Tracheal epithelial cell (primary cell): ENCODE measurements around the gene TP53. TPM values are rescaled to one million over a fixed set of nuclear protein-coding genes. Genes with fewer than 3 reads are reported as not detected.

Experiments
- total RNA-seq: library from RNA; depleted of rRNA; stranded (reverse); fragments of >200 nt; gene quantifications from 2 replicates; pipeline ENCODE4 v1.2.1, GENCODE V29; 2014

Gene TP53
- 15.8 and 23.1 TPM in 2 replicates for total RNA-seq

DNA sequence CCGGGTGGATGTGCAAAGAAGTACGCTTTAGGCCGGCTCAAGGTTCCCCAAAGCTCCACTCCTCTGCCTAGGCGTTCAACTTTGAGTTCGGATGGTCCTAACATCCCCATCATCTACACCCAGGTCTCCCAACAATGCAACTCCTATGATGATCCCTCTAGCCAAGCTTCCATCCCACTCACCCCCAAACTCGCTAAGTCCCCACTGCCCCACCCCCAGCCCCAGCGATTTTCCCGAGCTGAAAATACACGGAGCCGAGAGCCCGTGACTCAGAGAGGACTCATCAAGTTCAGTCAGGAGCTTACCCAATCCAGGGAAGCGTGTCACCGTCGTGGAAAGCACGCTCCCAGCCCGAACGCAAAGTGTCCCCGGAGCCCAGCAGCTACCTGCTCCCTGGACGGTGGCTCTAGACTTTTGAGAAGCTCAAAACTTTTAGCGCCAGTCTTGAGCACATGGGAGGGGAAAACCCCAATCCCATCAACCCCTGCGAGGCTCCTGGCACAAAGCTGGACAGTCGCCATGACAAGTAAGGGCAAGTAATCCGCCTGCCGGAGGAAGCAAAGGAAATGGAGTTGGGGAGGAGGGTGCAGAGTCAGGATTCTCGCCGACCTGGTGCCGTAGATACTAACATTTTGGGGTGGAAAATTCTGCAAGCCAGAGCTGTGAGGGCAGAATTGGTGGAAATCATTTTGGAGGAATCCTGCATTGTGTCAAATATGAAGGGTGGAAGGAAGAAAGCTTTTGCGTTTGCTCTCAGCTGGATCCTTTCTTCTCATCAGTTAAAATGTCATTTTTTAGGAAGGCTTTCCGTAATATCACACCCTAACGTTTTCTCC lies at the start of gene TP53:
Gene TP53, minus strand, starts transcription at position 419 of the 836 bp plus-strand sequence. CDS start 10,896 bp downstream, outside the sequence.

DNA sequence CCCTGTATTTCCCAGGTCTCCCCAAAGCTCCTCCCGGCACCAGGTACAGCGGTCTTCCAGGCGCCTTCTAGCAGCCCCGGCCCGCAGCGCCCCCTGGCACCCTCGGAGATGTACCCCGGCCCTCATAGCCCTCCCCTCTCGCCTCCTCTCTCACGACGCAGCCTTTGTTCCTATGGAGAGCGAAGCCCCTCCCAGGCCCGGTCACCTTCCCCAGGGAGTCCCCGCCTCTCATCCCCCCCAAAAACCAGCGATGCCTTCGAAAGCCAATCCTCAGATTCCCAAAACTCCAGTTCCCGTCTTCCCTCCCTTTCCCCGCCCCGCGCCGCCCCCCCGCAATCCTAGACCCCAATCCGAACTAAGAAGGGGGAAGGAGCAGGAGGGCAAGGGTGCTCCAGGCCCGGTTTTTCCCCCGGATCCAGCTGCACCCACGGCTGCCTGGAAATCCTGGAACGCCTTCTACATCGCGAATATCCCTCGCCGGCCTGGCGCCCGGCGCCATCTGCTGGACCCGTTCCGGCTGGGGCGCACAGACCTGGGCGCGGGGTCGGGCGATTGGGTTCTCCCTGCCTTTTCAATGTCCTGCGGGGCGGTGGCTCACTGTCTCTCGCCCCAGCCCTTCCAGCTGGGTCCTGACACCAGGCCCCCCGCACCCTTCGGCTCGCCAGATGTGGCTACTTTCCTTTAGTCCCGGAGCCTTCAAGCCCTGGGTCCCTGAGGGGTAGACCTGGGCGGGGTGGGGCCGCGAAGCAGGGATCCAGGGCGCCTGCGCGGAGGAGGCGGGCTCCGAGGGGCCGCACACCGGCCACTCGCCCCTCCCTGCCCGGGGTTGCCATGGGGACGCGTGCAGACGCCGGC lies 29.8 kb upstream of the TP53 start, which contains the start of gene DNAH2:
Gene DNAH2, plus strand, starts transcription at position 844 of the 855 bp plus-strand sequence. CDS start 1,991 bp downstream, outside the sequence.

DNA sequence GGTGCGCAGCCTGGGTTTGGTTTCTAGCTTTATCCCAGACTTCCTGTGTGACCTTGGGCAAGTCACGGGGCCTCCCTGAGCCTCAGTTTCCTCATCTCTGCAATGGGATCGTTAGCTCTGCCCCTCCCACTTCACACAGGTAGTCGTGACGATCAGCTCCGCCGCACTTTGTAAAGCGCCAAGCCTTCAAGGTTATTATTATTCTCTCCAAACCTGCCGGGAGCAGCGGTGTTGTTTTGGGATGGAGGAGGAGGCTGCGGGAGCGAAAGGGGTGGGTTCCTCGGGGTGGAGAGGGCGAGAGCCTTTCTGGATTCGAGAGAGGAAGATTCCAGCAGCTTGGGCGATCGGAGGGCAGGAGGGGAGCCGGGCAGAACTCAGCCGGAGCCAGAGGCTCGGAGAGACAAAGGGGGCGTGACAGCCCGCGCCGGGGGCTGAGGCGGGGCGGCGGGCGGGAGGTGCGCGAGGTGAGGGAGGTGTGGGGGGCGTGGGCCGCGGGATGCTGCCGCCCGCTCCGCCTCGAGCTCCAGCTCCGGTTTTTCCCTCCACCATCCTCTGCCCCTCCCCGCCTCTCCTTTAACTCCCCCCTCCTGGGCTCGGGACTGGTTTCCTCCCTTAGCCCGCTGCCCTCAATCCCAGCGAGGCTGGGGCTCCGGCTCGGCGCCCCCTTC lies 17.4 kb upstream of the TP53 start, which contains the start of gene EFNB3:
Gene EFNB3, plus strand, starts transcription at position 602 of the 668 bp plus-strand sequence. CDS start 397 bp downstream, outside the sequence.

DNA sequence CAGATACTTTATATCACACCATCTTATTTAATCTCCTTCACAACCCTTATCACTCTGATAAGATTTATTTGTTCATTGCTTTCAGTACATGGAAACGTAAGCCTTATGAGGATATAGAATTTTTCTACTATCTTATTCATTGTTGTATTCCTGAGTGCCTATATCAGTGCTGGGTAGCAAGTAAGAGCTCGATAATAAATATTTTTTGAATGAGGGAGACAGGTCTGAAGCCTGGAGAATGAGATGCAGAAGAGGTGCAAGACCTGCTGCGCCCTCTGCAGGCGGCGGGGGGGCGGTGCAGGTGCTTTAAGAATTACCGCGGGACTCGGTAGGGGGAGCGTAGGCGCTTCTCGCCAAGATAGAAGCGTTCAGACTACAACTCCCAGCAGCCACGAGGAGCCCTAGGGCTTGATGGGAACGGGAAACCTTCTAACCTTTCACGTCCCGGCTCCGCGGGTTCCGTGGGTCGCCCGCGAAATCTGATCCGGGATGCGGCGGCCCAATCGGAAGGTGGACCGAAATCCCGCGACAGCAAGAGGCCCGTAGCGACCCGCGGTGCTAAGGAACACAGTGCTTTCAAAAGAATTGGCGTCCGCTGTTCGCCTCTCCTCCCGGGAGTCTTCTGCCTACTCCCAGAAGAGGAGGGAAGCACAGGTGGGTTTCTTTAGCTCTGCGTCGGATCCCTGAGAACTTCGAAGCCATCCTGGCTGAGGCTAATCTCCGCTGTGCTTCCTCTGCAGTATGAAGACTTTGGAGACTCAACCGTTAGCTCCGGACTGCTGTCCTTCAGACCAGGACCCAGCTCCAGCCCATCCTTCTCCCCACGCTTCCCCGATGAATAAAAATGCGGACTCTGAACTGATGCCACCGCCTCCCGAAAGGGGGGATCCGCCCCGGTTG lies 868 bp upstream of the TP53 start, which contains the start of gene WRAP53:
Gene WRAP53, plus strand, starts transcription at position 570 of the 900 bp plus-strand sequence. Its CDS starts 172 bp downstream, at position 742.

DNA sequence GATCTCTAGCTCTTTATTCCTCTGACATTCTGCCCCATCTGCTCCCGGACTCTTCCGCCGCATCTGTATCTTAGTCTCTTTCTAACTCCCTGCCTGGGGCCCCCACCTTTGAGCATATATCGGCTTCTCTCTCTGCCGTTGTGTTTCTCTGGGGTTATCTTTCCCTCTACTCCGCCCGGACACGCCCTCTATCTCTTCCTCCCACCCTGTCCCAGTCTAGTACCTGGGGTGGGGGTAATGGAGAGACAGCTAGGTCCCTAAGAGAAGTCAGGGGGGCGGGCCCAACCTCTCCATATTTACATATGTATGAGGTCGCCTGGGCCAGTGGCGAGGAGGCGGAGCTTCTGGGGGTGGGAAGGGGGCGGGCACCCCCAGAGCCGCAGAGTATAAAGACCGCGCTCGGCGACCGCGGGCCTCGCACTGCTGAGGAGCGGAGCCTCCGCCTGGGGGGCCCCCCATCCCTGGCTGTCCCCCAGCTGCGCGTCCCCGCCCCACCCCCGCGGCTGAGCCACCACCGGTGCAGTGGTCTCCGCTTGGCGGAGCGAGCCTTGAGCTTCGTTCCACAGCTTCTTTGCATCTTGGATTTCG lies 36.7 kb downstream of the TP53 start, which contains the start of gene ATP1B2:
Gene ATP1B2, plus strand, starts transcription at position 418 of the 588 bp plus-strand sequence. CDS start 593 bp downstream, outside the sequence.

DNA sequence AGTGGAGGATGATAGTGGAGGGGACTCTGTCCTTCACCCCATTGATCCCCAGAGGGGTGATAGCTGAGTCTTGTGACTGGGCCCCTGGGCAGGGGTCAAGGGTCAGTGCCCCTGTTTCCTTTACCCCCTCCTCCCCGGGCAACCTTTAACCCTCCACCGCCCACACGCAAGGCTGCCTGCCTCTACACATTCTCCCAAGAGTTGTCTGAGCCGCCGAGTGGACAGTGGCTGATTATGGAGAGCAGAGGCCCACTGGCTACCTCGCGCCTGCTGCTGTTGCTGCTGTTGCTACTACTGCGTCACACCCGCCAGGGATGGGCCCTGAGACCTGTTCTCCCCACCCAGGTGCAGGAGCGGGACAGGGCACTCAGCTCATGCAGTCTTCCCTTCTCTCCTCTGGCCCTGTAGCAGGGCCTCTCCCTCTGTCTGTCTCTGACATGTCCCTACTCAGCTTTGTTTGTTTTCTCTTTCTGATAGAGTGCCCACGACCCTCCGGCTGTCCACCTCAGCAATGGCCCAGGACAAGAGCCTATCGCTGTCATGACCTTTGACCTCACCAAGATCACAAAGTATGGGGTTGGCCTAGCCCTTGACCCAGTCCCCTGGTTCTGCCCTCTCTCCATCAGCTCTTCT lies 57.2 kb downstream of the TP53 start, which contains the start of gene SHBG:
Gene SHBG, plus strand, starts transcription at position 197 of the 633 bp plus-strand sequence. Its CDS starts 38 bp downstream, at position 235.

DNA sequence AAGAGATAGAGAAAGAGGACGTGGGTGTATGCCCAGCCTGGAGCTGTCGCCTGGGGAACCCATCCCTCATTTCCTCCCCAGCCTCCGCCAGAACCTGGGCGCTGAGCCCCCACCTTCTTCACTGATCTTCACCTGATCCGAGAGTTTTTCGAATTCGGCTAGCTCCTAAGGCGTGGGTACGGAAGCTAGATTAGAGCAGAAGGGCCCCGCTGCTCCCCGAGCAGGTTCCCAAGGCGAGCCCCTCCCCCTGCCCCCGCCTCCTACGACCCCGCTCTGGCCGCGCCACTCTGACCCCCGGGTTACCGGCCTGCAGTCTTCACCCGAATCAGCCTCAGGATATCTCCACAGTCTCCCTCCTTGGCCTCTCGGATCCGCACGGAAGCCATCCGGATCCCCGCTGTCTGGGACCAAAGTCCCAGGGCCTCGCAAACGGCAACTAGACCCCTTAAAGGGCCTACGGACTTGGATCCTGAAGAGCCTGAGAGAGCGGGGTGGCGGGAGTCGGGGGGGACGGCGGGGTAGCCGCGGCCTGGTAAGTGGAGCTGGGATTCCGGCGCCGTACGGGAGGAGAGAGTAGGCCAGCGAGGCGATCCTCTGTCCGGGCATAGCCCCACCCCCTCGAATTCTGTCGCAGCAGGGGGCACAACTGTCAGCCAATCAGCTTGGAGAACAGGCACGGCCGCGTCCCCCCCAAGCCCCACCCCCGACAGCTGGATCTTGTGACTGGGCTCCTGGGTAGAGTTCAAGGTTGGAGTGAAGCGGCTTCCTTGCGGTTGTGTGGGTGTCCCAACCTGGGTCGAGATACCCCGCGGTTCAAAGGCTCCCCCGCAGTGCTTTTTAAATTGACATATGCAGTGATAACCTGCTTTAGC lies 59.8 kb downstream of the TP53 start, which contains the start of gene SAT2:
Gene SAT2, minus strand, starts transcription at position 572 of the 872 bp plus-strand sequence. Its CDS starts 186 bp downstream, at position 386.

Other genes with a start within 250 kb of the TP53 start
- gene FGF11, start 248.0 kb downstream of the TP53 start, total RNA-seq = 23.7 and 32.8 TPM in 2 replicates
- gene CHRNB1, start 242.4 kb downstream of the TP53 start, total RNA-seq = 6.2 and 8.7 TPM in 2 replicates
- gene ZBTB4, start 207.9 kb downstream of the TP53 start, total RNA-seq = 16.4 and 22.4 TPM in 2 replicates
- not detected in 2 replicates for gene SLC35G6, start 206.0 kb downstream of the TP53 start, total RNA-seq
- 40.7 and 46.7 TPM in 2 replicates for gene POLR2A, start 203.1 kb downstream of the TP53 start, total RNA-seq
- 2.2 and 4.0 TPM in 2 replicates for gene TNFSF12, start 138.4 kb downstream of the TP53 start, total RNA-seq
- gene TNFSF13, start 128.7 kb downstream of the TP53 start, total RNA-seq = 5.3 and 8.2 TPM in 2 replicates
- 102 and 137 TPM in 2 replicates for gene SENP3, start 125.6 kb downstream of the TP53 start, total RNA-seq
- 12.8 and 21.3 TPM in 2 replicates for gene CD68, start 107.9 kb downstream of the TP53 start, total RNA-seq
- 92.1 and 93.3 TPM in 2 replicates for gene MPDU1, start 103.6 kb downstream of the TP53 start, total RNA-seq
- gene SOX15, start 97.4 kb downstream of the TP53 start, total RNA-seq = 30.6 and 59.9 TPM in 2 replicates
- 42.8 and 59.8 TPM in 2 replicates for gene FXR2, start 72.6 kb downstream of the TP53 start, total RNA-seq
- 24.9 and 27.0 TPM in 2 replicates for gene SAT2, start 59.7 kb downstream of the TP53 start, total RNA-seq
- gene SHBG, start 57.4 kb downstream of the TP53 start, total RNA-seq = 0.43 and 0.48 TPM in 2 replicates
- gene ATP1B2, start 36.6 kb downstream of the TP53 start, total RNA-seq = not detected in 2 replicates
- gene WRAP53, start 987 bp upstream of the TP53 start, total RNA-seq = 4.6 and 4.7 TPM in 2 replicates
- gene EFNB3, start 17.7 kb upstream of the TP53 start, total RNA-seq = 0.48 TPM in 1 of 2 replicates, not detected in the other
- gene DNAH2, start 30.3 kb upstream of the TP53 start, total RNA-seq = 0.21 TPM in 1 of 2 replicates, not detected in the other
- gene KDM6B, start 146.7 kb upstream of the TP53 start, total RNA-seq = 3.4 and 6.3 TPM in 2 replicates
- 0.43 and 0.96 TPM in 2 replicates for gene TMEM88, start 167.6 kb upstream of the TP53 start, total RNA-seq
- gene NAA38, start 170.1 kb upstream of the TP53 start, total RNA-seq = 45.1 and 49.0 TPM in 2 replicates
- 8.5 and 9.6 TPM in 2 replicates for gene CYB5D1, start 170.5 kb upstream of the TP53 start, total RNA-seq
- 32.2 and 63.9 TPM in 2 replicates for gene CHD3, start 201.3 kb upstream of the TP53 start, total RNA-seq
- gene RNF227, start 228.8 kb upstream of the TP53 start, total RNA-seq = 20.5 and 22.8 TPM in 2 replicates
- gene KCNAB3, start 242.4 kb upstream of the TP53 start, total RNA-seq = under 0.01 TPM in 1 of 2 replicates, not detected in the other
- gene TRAPPC1, start 244.5 kb upstream of the TP53 start, total RNA-seq = 23.2 and 33.0 TPM in 2 replicates
- 7.0 and 14.5 TPM in 2 replicates for gene CNTROB, start 244.7 kb upstream of the TP53 start, total RNA-seq